OCI-LY7 (cell line): ENCODE results near the gene GMEB2. TPM values are rescaled to one million over a fixed set of nuclear protein-coding genes. Genes with fewer than 3 reads are reported as not detected.

Experiments
- BruUV-seq: library from RNA; stranded (reverse); fragments of 400-500 nt; replicated peaks from 2 replicates; lab custom pipeline; 2021; lab: Mats Ljungman, UMichigan
- CTCF ChIA-PET: fragments of 300-600 bp; sonication (Branson Sonifier 250); formaldehyde crosslinking; loops from one replicate; lab custom pipeline; 2022; ENCODE audit warnings: antibody characterized with exemption; ENCODE audit not compliant: unreplicated experiment; lab: Charles Lee
- POLR2A ChIA-PET: fragments of 300-600 bp; sonication (Branson Sonifier 250); formaldehyde crosslinking; loops from one replicate; lab custom pipeline; 2022; ENCODE audit warnings: antibody characterized with exemption; lab: Charles Lee
- DNase-seq: peaks from one replicate; pipeline ENCODE4 v3.0.0-alpha.2; 2015; ENCODE audit warnings: low spot score
- H2AFZ ChIP-seq: fragments of 200-600 bp; sonication (generic), shearing (Covaris generic); 2 replicates; pipeline ENCODE4 v1.6.1; 2014; ENCODE audit warnings: mild to moderate bottlenecking, antibody characterized with exemption, low read length, moderate library complexity
- H3K27ac ChIP-seq: fragments of 200-600 bp; sonication (generic); 2 replicates; pipeline ENCODE4 v1.5.1; 2014; ENCODE audit warnings: mixed run types, low read depth, mild to moderate bottlenecking, moderate library complexity, low read length, inconsistent platforms; ENCODE audit not compliant: poor library complexity, severe bottlenecking
- H3K36me3 ChIP-seq: fragments of 200-600 bp; sonication (generic); 2 replicates; pipeline ENCODE4 v1.6.1; 2014; ENCODE audit warnings: mild to moderate bottlenecking, antibody characterized with exemption, low read length, moderate library complexity, mixed read lengths; ENCODE audit not compliant: insufficient read depth
- H3K4me1 ChIP-seq: fragments of 200-600 bp; sonication (generic); 2 replicates; pipeline ENCODE4 v1.5.1; 2014; ENCODE audit warnings: mild to moderate bottlenecking, low read length; ENCODE audit not compliant: insufficient read depth, poor library complexity, severe bottlenecking
- H3K4me2 ChIP-seq: fragments of 200-600 bp; sonication (generic); 2 replicates; pipeline ENCODE4 v1.6.1; 2014; ENCODE audit warnings: mild to moderate bottlenecking, low read length
- H3K4me3 ChIP-seq: fragments of 200-600 bp; sonication (generic); 2 replicates; pipeline ENCODE4 v1.5.1; 2014; ENCODE audit warnings: mild to moderate bottlenecking, low read depth, low read length; ENCODE audit not compliant: poor library complexity, severe bottlenecking
- H3K79me2 ChIP-seq: fragments of 200-600 bp; sonication (generic); 2 replicates; pipeline ENCODE4 v1.6.1; 2016; ENCODE audit warnings: low read depth, mild to moderate bottlenecking, low read length, moderate library complexity, mixed read lengths; ENCODE audit not compliant: insufficient read depth
- H3K9me2 ChIP-seq: fragments of 200-600 bp; sonication (generic); 2 replicates; pipeline ENCODE4 v1.6.1; 2016; ENCODE audit warnings: mild to moderate bottlenecking, low read length, mixed read lengths; ENCODE audit not compliant: insufficient read depth
- H3K9me3 ChIP-seq: fragments of 200-600 bp; sonication (generic); 2 replicates; pipeline ENCODE4 v1.6.1; 2014; ENCODE audit warnings: mild to moderate bottlenecking, mixed run types, low read length, mixed read lengths
- H4K20me1 ChIP-seq: fragments of 200-600 bp; sonication (generic); 2 replicates; pipeline ENCODE4 v1.6.1; 2014; ENCODE audit warnings: mild to moderate bottlenecking, antibody characterized with exemption, low read length, moderate library complexity, mixed read lengths; ENCODE audit not compliant: insufficient read depth
- EZH2phosphoT487 ChIP-seq: fragments of 200-600 bp; sonication (generic); IDR thresholded peaks from 2 replicates; pipeline ENCODE4 v1.6.1; 2018; ENCODE audit warnings: low read depth, borderline replicate concordance, mild to moderate bottlenecking, mixed run types, antibody characterized with exemption, low read length, moderate library complexity, mixed read lengths
- intact Hi-C: fragments of 100-400 bp; cut with micrococcal nuclease; formaldehyde crosslinking; loops from one replicate; pipeline ENCODE4 v1.10.0; 2022; ENCODE audit not compliant: unreplicated experiment
- total RNA-seq, 2 experiments: library from RNA; depleted of rRNA in 1 of 2; stranded (reverse); fragments of >200 nt in 1 of 2; shearing (Covaris generic) in 1 of 2; gene quantifications; 2 replicates each; pipeline ENCODE4 v1.2.3, GENCODE V29; 2014 to 2022
- TF ChIP-seq, protein P1 (sequence below): fragments of 200-600 bp; sonication (generic); conservative IDR thresholded peaks from 2 replicates; pipeline ENCODE4 v1.5.1; 2014; ENCODE audit warnings: mild to moderate bottlenecking, antibody characterized with exemption, low read length, moderate library complexity, mixed read lengths

Gene GMEB2
- total RNA-seq, 2 experiments from 2014 or later, result 15.6 TPM

DNA sequence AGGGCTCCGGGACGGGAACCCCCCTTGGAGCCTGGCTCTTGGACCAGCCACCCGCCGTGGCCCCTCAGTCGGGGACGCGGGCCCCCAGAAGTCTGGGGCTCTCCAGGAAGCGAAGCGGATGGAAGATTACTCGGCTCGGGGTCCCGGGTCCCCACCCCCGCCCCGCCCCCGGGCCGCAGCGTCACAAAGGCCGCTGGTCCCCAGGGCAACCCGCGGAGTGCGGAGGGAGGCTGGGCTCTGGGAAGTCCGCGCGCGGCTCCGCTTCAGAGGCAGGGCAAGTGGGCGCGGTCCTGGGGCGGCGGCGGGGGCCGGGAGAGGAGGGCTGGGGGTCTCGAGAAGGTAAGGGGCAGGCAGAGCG lies 73.0 kb downstream of the GMEB2 start, which contains the start of gene FNDC11:
Gene FNDC11 (plus strand): TSS at position 227 of the 358 bp plus-strand sequence. CDS start 1,505 bp downstream, outside the sequence.
- Histone ChIP-seq H3K4me1 (peaks cover 38% of the 10 kb centered on the region), H2AFZ (peak within 1 kb of the TSS; percentile 62; the same call in 1 of the 2 replicates), H3K4me3 (peak within 1 kb of the TSS; percentile 71), H3K36me3 (no peaks in the 10 kb centered on the region), H3K9me2 (no peaks in the 10 kb centered on the region), H3K79me2 (no peaks in the 10 kb centered on the region), H3K27ac (peak within 1 kb of the TSS; percentile 91), H3K4me2 (peak within 1 kb of the TSS; percentile 97), H3K9me3 (no peaks in the 10 kb centered on the region), H4K20me1 (no peaks in the 10 kb centered on the region)
- POLR2A ChIA-PET, result no interaction called here
- TF ChIP-seq, protein P1, sequence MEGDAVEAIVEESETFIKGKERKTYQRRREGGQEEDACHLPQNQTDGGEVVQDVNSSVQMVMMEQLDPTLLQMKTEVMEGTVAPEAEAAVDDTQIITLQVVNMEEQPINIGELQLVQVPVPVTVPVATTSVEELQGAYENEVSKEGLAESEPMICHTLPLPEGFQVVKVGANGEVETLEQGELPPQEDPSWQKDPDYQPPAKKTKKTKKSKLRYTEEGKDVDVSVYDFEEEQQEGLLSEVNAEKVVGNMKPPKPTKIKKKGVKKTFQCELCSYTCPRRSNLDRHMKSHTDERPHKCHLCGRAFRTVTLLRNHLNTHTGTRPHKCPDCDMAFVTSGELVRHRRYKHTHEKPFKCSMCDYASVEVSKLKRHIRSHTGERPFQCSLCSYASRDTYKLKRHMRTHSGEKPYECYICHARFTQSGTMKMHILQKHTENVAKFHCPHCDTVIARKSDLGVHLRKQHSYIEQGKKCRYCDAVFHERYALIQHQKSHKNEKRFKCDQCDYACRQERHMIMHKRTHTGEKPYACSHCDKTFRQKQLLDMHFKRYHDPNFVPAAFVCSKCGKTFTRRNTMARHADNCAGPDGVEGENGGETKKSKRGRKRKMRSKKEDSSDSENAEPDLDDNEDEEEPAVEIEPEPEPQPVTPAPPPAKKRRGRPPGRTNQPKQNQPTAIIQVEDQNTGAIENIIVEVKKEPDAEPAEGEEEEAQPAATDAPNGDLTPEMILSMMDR, result no peak
- TF ChIP-seq EZH2phosphoT487, result no peak
- BruUV-seq, result no TSS peak
- intact Hi-C loops, result loop anchor here (5.0 kb wide), 1 partner anchor 73 kb away; the partner anchor contains the start of gene GMEB2
- peak; percentile 44 for DNase-seq
- CTCF ChIA-PET, result interaction anchor here (0.5 kb wide), 1 partner anchor 89 kb away, joined by 4 read pairs; no protein-coding TSS in a partner anchor

DNA sequence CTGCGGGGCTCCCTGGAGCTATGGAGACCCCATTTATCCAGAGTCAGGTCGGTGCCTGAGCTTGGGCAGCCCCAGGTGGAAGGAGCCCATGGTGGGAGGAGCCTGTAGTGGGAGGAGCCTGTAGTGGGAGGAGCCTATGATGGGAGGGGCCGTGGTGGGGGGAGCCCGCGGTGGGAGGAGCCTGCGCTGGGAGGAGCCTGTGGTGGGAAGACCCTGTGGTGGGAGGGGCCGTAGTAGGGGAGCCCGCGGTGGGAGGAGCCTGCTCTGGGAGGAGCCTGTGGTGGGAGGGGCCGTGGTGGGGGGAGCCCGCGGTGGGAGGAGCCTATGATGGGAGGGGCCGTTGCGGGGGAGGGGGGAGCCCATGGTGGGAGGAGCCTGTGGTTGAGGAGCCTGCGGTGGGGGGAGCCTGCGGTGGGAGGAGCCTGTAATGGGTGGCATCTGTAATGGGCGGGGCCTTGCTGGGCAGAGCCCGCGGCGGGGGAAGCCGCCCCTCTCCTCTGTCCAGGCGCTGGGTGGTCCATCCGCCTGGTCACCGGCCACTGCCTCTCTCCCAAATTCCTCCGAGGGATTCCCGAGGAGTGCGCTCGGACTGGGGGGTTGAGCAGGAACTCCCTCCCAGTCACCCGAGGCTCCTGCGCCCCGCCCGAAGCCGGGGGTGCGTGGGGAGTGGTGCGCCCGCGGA lies 73.5 kb downstream of the GMEB2 start:
- Histone ChIP-seq H3K4me2 (peak overlapping the region; percentile 97), H4K20me1 (no peaks in the 10 kb centered on the region), H2AFZ (peak overlapping the region; percentile 62; the same call in 1 of the 2 replicates), H3K9me2 (no peaks in the 10 kb centered on the region), H3K4me1 (peaks cover 43% of the 10 kb centered on the region), H3K27ac (peak overlapping the region; percentile 91), H3K4me3 (peak overlapping the region; percentile 71), H3K79me2 (no peaks in the 10 kb centered on the region), H3K36me3 (no peaks in the 10 kb centered on the region), H3K9me3 (no peaks in the 10 kb centered on the region)
- intact Hi-C loops, result loop anchor here (5.0 kb wide), 1 partner anchor 74 kb away; the partner anchor contains the start of gene GMEB2
- peak; percentile 93 for DNase-seq
- ChIA-PET CTCF (interaction anchor here (0.7 kb wide), 1 partner anchor 12 kb away, joined by 3 read pairs; no protein-coding TSS in a partner anchor), POLR2A (interaction anchor here (0.9 to 1.0 kb wide), 2 partner anchors 12 to 33 kb away, joined by 3 to 6 read pairs; partner anchors contain the start of gene PPDPF)
- BruUV-seq, result no TSS peak
- TF ChIP-seq EZH2phosphoT487, result no peak
- TF ChIP-seq, protein P1, result no peak
